Testis (tissue), 2 donors: Measurements from ENCODE around the gene BAHCC1.

Experiments used
- POLR2A ChIP-seq: fragments of 450-650 bp; IDR thresholded peaks from one replicate; pipeline ENCODE4 v1.6.1; 2017; ENCODE audit warnings: antibody characterized with exemption, mild to moderate bottlenecking, moderate library complexity
- TF ChIP-seq, protein P1 (sequence below), 3 experiments: fragments of 450-650 bp in 2 of 3; fragments of 200-600 bp in 1 of 3; sonication (generic) in 1 of 3; IDR thresholded peaks; one replicate each; pipeline ENCODE4 v1.5.1; 2016 to 2019; ENCODE audit warnings: antibody characterized with exemption in 3 of 3, mild to moderate bottlenecking in 2 of 3, moderate library complexity in 1 of 3

DNA sequence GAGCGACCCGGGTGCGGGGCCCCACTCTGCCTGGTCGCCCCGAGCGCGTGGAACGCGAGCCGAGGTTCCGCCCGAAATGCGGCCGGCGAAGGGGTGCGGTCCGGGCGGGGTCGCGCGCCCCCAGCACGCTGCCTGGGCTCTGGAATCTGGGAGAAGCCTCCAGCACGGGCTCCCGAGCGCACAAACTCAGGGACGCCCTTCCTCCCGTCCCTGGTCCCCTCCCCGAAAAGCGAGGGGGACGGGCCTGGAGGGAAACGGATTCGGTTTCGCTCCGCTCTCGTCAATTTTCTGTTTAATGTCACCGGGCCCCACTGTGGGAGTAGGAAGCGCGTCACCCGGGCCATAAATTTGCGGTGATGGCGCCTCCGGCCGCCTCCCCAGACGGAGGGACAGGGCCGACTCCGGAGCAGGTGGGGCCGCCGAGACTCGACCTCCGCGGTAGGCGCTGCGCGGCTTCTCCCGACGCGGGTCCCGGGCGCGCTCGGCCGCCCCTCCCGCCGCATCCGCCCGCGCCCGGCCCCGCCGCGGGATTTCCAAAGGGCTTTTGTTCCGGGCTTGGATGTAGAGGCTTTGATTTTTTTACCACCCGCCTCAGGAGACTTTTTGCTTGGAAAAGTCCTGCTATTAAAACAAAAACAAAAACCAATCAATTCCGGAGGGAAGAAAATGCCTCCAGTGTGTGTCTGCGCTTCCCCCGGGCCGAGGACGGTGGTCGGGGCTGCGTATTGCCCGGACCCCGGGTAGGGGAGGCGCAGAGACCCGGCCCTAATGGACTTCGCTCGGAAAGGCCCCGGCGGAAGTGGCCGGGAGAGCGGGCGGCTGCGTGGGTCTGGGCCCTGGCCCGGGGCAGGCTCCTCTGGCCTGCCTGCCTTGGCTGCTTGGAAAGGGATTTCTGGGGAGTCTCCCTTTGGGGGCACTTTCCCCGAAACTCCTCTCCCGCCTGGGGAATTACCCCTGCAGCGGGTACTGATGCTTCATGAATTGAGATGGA lies 7.9 kb upstream of the BAHCC1 start:
- TF ChIP-seq, protein P1, sequence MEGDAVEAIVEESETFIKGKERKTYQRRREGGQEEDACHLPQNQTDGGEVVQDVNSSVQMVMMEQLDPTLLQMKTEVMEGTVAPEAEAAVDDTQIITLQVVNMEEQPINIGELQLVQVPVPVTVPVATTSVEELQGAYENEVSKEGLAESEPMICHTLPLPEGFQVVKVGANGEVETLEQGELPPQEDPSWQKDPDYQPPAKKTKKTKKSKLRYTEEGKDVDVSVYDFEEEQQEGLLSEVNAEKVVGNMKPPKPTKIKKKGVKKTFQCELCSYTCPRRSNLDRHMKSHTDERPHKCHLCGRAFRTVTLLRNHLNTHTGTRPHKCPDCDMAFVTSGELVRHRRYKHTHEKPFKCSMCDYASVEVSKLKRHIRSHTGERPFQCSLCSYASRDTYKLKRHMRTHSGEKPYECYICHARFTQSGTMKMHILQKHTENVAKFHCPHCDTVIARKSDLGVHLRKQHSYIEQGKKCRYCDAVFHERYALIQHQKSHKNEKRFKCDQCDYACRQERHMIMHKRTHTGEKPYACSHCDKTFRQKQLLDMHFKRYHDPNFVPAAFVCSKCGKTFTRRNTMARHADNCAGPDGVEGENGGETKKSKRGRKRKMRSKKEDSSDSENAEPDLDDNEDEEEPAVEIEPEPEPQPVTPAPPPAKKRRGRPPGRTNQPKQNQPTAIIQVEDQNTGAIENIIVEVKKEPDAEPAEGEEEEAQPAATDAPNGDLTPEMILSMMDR (IDR thresholded peaks at IDR 0.05) = no peak
- no peak for TF ChIP-seq POLR2A
